Breast epithelium (tissue), 3 donors: ENCODE data around the gene HMCN2.

Experiments used
- CTCF ChIP-seq, 3 donors: fragments of 450-650 bp; IDR thresholded peaks; one replicate each; pipeline ENCODE4 v1.5.1; 2016 to 2017; ENCODE audit warnings: antibody characterized with exemption in 3 of 3, mild to moderate bottlenecking in 3 of 3, moderate library complexity in 3 of 3
- POLR2A ChIP-seq: fragments of 450-650 bp; IDR thresholded peaks from one replicate; pipeline ENCODE4 v1.6.1; 2016; ENCODE audit warnings: antibody characterized with exemption, mild to moderate bottlenecking, moderate library complexity
- POLR2AphosphoS5 ChIP-seq, 3 donors: sonication (generic); formaldehyde crosslinking; IDR thresholded peaks; one replicate each; pipeline ENCODE4 v1.6.1; 2017; ENCODE audit warnings: antibody characterized with exemption in 3 of 3

- TF ChIP-seq CTCF (IDR thresholded peaks at IDR 0.05) (no peak), POLR2A (no peak), POLR2AphosphoS5 (IDR thresholded peaks at IDR 0.05) (no peak)
Measured at GRCh38 chr9:130396581-130396980, 131.0 kb downstream of the HMCN2 start.
